ENCODE data around the gene SMU1. TPM values are rescaled to one million over a fixed set of nuclear protein-coding genes. Genes with fewer than 3 reads are reported as not detected.

The SMU1 gene
- total and polyA plus RNA-seq, 2 donors (not counting 3 experiments of a cell fraction or from before 2014, with no cell fraction given): 8.5 to 21.7 TPM

DNA sequence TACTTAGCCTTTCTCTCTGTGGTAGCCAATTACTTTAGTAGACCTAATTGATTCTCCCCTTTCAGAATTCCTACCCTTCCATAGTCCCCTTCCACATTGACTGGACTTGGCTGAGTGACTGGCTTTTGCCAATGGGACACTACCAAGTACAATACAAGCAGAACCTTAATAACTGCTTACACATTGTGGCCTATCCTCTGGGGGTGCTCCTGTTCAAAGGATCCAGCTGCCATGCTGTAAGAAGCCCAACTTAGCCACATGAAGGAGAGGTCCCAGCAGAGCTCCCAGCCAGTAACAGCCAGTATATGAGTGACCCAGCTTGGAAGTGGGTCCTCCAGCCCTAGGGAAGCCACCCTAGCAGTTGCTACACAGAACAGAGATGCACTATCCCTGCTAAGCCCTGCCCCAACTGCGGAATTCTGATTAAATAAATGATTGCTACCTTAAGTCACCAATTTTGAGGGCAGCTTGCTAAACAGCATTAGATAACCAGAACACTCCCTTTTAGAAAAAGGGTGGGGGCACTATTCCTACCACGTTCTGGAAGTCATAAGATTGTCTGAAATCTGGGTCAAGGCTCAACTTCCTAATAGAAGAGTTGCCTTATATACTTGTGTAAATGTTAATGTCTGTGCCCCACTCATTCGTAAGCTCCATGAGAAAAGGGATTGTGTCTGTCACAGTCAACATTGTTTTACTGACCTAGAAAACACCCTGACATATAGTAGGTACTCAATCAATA is 64.0 kb downstream of the SMU1 start:
- no peaks in the 10 kb centered on the region for H3K4me1 ChIP-seq (ENCODE audit: control insufficient read depth, extremely low read depth, insufficient read depth, low read length)
- CTCF ChIA-PET: no interaction called here
- H2AFZ ChIP-seq (ENCODE audit: low read depth, low read length): no peak overlapping the region
- no TSS peak for BruUV-seq (replicated peaks)
- POLR2A ChIA-PET: interaction anchor here (1.2 kb wide), 1 partner anchor 12 kb away, joined by 9 read pairs; the partner anchor contains the start of gene DNAJA1
- no peaks in the 10 kb centered on the region for H3K36me3 ChIP-seq (ENCODE audit: control insufficient read depth in 2 of 2, extremely low read depth in 1 of 2, insufficient read depth in 2 of 2, low read length in 2 of 2)
- FAIRE-seq: no peak
- no peak overlapping the region for H3K27ac ChIP-seq (ENCODE audit: insufficient read depth, low read depth, low read length)
- no peaks in the 10 kb centered on the region for H3K9me1 ChIP-seq (replicated peaks; ENCODE audit: control insufficient read depth, extremely low read depth, insufficient read depth, low read length)
- dilution Hi-C loops (cut with MboI; ENCODE audit: extremely low pct_ligation_motif_present, low sequenced_read_pairs): no loop called here
- no peaks in the 10 kb centered on the region for H3K79me2 ChIP-seq (ENCODE audit: control insufficient read depth, insufficient read depth, low read length)
- intact Hi-C loops (cut with micrococcal nuclease): no loop called here
- H4K20me1 ChIP-seq (replicated peaks; ENCODE audit: control insufficient read depth, extremely low read depth, insufficient read depth, low read length): no peaks in the 10 kb centered on the region
- H3K9ac ChIP-seq (replicated peaks; ENCODE audit: extremely low read depth, insufficient read depth, low read length): no peak overlapping the region
- TF ChIP-seq MYC (IDR thresholded peaks at IDR 0.05; ENCODE audit: low read depth, low read length) (no peak), EZH2 (IDR thresholded peaks at IDR 0.05; ENCODE audit: borderline replicate concordance, low read depth, low read length, severe bottlenecking) (no peak), POLR2A (IDR thresholded peaks at IDR 0.05; ENCODE audit: low read depth, low read length) (no peak), POLR2AphosphoS5 (IDR thresholded peaks at IDR 0.05; ENCODE audit: insufficient read depth, low read depth, low read length) (no peak), FOS (IDR thresholded peaks at IDR 0.05; ENCODE audit: borderline replicate concordance, insufficient read depth, low read length) (no peak), JUN (IDR thresholded peaks at IDR 0.05; ENCODE audit: borderline replicate concordance, insufficient read depth, insufficient read length, low read depth) (no peak), GATA2 (IDR thresholded peaks at IDR 0.05; ENCODE audit: insufficient read depth, insufficient read length, low read depth, low read length) (no peak)
- TF ChIP-seq, protein P1, sequence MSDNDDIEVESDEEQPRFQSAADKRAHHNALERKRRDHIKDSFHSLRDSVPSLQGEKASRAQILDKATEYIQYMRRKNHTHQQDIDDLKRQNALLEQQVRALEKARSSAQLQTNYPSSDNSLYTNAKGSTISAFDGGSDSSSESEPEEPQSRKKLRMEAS (IDR thresholded peaks at IDR 0.05; ENCODE audit: insufficient read depth, insufficient read length): no peak
- TF ChIP-seq, protein P2, sequence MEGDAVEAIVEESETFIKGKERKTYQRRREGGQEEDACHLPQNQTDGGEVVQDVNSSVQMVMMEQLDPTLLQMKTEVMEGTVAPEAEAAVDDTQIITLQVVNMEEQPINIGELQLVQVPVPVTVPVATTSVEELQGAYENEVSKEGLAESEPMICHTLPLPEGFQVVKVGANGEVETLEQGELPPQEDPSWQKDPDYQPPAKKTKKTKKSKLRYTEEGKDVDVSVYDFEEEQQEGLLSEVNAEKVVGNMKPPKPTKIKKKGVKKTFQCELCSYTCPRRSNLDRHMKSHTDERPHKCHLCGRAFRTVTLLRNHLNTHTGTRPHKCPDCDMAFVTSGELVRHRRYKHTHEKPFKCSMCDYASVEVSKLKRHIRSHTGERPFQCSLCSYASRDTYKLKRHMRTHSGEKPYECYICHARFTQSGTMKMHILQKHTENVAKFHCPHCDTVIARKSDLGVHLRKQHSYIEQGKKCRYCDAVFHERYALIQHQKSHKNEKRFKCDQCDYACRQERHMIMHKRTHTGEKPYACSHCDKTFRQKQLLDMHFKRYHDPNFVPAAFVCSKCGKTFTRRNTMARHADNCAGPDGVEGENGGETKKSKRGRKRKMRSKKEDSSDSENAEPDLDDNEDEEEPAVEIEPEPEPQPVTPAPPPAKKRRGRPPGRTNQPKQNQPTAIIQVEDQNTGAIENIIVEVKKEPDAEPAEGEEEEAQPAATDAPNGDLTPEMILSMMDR (IDR thresholded peaks at IDR 0.05; ENCODE audit: extremely low read depth in 1 of 2, insufficient read depth in 1 of 2, low read depth in 1 of 2, low read length in 2 of 2): no peak
- H3K9me3 ChIP-seq (replicated peaks; ENCODE audit: control insufficient read depth, insufficient read depth, low read length): no peaks in the 10 kb centered on the region
- no peak overlapping the region for H3K4me3 ChIP-seq (replicated peaks in 1 of 3; ENCODE audit: insufficient read depth in 1 of 3, low read depth in 1 of 3, low read length in 3 of 3)
- no peaks in the 10 kb centered on the region for H3K27me3 ChIP-seq (ENCODE audit: control insufficient read depth in 2 of 2, insufficient read depth in 2 of 2, low read length in 2 of 2)
- DNase-seq (ENCODE audit: low read depth, low spot score): no peak
- no peak overlapping the region for H3K4me2 ChIP-seq (ENCODE audit: insufficient read depth, low read length)

All from endothelial cell of umbilical vein (primary cell).